T-helper 9 cell (primary cell): ENCODE results near the gene SLC31A1.
A peak's percentile ranks its signal among the peaks of the same experiment; 100 is the strongest.

Experiments used
- DNase-seq: peaks from one replicate; pipeline ENCODE4 v3.0.0-alpha.2; 2020
- total RNA-seq, 2 donors: gene quantifications; one replicate each; lab custom pipeline; 2026; lab: John Stamatoyannopoulos, UW

The SLC31A1 gene
- 10.0 to 11.6 reads per million in 2 donors for total RNA-seq

DNA sequence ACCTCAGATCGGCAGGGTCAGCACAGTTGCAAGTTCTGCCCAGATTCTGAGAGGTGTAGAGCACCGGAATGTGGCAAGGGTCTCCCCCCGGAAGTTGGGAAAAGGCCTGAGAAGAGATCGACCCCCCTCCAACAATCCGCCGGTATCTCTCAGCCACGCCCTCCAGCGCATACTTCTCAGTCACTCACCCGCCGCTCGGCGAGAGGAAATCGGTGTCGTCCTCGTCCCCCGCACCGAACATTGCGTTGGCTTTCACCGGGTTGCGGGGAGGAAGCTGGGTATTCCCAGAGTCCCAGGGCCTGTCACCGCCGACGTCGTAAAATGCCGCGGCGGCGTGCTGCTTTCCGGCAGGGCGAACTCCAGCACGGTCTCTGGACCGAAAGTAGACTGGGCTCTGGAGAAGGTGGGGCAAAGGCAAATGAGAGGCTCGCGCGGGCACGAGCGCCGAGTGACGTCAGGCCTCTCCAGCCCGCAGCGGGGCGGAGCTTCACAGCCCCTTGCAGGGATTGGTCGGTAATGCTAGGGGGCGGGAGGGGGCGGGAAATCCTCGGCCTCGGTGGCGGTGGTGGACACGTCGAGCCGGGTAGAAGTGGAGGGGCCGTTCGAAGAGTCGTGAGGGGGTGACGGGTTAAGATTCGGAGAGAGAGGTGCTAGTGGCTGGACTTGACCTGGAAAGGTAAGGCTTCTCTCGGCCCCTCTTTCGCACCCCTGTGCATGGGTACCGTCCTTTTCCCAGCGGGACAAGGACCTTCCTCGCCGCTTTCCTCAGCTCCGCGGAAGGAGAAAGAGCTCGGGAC, at the start of gene SLC31A1, which contains the start of gene FKBP15:
Gene SLC31A1, plus strand, starts transcription at position 542 of the 797 bp plus-strand sequence. CDS start 34,605 bp downstream, outside the sequence.
Gene FKBP15, minus strand, starts transcription at position 275 of the 797 bp plus-strand sequence. Its CDS starts 34 bp downstream, at position 241.
- DNase-seq = peak; percentile 94

DNA sequence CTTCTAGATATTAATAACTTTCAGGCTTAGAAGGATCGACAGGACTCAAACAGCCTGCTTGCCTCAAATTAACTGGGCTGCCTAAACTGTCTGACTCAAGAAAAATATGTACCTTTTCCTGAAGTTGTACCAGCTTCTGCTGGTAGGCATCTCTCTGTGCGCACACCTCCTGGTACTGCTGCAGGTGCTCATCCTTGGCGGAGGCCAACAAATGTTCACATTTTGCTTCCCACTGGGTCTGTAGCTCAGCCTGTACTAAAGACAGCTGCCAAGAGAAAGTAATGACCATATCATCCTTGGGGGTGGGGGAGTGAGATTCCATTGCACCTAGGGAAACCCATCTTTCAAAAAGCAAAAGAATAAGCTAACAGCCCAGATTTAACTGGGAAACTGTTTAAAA, 48.0 kb upstream of the SLC31A1 start:
- DNase-seq = no peak

DNA sequence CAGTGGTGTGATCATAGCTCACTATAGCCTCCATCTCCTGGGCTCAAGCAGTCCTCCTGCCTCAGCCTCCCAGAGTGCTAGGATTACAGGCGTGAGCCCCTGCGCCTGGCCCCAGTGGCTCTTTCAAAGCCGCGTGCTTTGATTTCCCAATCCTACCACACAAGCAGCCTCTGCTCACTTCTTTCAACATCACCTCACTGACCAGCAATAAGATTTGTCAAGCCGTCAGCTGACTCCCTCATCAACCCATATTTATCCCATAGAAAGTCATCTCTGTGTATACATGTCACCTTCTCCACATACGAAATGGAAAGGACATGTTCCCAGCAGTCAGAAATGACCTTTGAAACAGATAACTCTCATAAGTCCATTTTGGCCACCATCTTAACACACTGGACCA, 44.5 kb upstream of the SLC31A1 start:
- DNase-seq = no peak

DNA sequence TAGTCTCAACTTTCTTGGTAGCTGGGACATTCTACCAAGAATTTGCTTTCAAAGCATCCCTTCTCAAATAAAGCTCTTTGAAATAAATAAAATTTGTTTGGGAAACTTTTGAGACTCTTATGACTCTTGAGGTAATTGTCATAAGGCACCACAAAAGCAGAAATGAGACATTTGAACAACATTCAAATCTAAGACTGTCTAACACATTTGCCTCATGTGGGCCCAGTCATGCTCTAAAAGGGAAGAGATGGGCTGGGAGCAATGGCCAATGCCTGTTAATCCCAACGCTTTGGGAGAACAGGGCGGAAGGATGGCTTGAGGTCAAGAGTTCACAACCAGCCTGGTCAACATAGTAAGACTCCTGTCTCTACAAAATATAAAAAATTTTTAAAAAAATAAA, 44.1 kb upstream of the SLC31A1 start:
- no peak for DNase-seq

DNA sequence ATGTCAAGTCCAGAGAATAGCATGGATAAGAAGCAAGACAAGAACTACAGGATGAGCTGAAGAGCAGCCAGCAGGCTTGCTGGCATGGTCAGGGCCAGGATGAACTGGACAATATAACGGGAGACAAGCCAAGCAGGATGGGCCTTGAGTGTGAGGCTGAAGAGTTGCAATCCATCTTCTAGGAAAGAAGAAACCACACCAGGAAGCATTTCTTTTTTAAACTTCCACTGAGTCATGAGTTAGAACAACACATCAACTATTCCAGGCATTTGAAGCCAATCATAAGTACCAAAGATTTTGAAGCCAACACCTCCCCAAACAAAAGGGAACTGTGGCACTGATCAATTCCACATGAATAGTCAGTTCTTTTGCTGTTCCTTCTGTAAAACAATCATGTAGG, 43.3 kb upstream of the SLC31A1 start:
- DNase-seq = no peak

DNA sequence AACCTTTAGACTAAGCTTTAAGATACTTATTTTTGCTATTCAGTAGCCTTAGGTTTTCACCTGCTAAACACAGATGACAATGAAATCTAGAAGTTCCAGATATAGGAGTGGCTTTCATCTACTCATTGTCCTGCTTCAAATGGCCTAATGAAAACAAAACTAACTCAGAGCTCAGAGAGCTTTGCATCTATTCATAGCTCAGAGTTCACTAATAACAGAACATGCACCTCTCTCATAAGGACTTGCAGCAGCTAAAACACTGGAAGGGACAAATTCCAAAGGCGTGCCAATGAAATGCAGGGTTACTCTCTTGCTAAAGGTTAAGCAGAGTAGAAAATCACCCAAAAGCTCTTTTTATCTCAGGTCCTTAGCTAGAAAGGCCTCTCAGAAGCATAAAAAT, 41.5 kb upstream of the SLC31A1 start:
- no peak for DNase-seq

DNA sequence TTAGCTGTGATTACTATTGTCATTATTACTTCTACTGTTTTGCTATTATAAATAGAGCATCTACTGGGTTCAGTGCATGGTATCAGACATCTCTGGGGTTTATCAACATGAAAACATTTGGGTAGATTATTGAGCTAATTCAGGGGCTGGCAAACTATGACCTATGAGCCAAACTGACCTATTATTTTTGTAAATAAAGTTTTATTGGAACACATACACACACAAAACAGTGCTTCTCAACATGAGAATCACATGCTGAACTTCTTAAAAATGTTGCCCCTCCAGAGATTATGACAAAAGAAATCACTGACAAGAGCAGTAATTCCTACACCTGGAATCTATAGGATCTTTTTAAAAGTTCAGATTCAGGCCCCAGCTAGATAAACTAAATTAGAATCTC, 40.2 kb upstream of the SLC31A1 start:
- DNase-seq = no peak

DNA sequence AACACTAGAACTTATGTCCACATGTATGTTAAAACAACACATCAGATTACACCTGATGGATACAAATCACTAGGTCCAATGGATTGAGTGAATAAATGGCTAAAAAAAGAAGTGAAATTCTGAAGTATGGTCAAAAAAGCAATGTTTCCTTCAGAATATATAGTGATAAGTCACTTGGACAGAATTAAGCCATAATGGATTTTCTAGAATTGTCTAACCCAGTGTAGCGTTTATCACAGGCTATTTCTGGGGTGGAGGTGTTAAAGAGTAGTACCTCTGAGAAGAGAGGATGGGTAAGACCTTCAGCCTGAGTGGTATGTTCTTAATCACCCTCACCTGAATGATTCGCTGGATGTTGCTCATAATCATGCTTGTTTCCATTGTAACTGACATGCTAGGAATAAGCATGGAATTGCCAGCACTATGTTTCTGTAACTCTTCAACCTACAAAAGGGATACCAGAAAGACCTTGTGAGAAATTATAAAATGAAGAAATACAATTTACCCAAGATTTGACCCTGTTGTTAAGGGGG, 37.3 kb upstream of the SLC31A1 start:
- DNase-seq = no peak

DNA sequence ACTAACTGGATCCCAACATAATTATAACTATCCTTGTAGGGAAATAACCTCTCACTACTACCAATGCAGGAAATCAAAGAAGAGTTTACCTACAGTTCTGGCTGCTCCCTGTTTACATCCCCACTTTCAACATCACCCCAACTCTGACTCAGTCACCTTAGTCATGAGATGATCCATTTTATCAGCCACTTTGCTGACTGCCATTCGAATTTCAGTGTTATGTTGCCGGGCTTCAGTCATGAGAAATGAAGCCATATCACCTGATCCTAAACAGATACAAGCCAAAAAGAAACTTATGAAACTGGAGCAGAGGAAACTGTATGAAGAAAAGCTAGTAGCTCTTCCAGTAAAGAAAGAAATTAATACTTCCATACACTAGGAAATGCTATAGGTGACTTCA, 36.8 kb upstream of the SLC31A1 start:
- DNase-seq = no peak

DNA sequence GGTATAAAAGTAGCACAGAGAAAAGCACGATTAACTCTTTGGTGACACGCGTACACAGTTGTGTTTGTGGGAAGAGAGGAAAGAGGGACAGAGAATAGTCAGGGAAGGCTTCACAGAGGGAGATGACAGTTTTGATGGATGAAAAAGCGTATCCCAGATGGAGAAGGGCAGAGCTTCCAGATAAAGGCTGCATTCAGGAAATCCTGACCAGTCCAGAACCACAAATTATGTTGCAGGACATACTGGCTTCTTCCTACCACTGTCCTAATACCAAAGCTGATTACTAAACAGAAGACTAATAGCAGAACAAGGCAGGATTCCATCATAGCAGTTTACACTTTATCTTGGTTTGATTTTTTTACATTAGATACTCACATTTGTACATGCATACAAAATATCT, 36.1 kb upstream of the SLC31A1 start:
- DNase-seq = no peak

DNA sequence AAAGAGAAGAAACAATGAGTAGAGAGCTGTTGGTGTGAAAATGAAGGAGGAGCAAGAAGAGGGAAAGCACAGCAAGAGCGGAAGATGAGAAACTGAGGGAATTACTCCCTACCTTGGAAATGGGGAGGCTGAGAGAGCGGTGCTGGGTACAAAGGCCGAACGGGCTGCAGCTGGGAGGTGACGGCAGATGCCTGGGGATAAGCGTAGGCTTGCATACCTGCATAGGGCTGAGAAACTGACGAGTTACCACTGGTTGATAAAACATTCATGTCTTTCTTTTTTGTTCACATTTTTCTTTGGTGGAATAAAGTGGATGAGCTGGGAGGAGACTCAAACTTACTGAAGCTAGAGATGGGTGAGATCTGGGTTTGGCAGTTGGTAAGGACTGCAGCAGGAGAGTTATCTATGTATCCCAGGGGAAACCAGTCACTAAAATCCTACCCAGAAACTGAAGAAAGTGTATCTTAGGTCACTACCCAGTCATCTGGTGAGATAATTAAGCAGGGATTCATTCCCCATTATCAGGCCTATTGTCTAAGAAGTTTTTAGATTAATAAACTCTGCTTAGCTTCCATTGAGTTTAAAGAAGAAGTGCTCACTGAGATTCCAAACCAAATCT, 35.1 kb upstream of the SLC31A1 start:
- no peak for DNase-seq

DNA sequence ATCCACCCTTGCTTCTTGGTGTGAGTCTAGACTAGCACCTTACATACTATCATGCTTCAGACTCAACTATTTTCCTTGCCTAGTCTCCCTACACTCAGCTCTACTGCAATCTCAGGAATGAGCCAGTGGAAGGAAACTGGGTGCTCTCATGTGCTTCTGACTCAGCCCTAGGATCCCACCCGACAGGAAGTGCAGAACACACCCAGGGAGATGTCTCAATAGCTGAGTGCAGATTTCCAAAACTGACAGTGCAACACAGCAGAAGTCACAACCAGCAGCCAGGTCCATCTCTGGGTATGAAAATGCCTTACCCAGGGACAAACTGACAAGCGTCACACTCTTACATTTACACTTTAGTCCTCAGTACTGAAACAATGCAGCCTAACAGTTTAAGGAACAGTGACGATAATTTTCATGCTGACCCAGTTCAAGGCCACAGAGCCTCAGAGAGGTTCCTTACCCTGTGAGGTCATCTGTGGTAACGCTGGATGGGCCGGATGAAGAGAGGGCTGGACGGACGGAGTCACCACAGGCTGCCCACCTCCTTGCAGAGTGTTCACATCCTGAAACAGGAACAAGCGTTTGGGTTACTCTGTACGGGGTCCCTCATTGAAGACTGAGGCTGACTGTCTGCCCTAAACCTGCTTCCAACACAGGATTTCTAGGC, 33.3 kb upstream of the SLC31A1 start:
- DNase-seq = no peak

DNA sequence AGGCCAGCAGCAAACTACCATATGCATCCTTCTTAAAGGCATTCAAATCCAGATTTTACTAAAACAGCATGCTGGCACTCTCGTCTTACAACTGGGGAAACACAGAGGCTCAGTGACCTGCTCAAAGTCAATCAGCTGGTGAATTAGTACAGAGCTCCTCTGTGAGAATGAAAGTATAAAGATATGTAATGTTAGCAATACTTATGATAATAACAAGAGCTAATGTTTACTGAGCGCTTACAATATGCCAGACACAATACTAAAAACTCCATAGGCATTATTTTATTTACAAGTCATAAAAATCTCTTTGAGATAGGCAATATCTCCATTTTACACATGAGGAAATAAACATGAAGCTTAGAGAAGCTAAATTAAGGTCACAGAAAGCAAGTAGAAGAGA, 28.9 kb upstream of the SLC31A1 start:
- no peak for DNase-seq

DNA sequence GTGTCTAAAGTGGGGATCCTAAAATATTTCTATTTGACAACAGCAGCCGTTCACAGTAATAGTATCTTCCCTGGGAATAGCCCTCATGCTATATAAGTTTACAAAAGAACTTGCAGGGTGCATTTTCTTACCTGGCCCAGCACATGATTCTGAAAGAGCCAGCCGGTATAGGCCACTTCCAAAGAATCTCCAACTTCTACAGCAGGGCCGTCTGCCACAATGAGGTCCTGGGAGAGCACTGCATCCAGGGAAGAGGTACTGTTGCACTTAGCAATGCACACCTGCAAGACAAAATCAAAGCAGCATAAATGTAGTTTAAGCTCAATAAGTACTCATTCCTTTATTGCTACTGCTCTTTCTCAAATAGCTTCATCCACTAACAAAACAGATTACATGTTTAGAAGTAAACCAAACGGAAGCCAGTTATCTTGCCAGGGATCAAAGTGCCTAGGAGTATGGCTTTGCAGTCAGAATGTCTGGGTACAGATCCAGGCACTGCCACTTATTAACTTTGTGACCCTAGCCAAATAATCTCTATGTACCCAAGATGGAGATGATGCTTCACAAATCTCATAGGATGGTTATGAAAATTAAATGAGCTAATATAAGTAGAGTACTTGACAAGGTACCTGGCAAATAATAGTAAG, 21.5 kb upstream of the SLC31A1 start:
- DNase-seq = no peak

DNA sequence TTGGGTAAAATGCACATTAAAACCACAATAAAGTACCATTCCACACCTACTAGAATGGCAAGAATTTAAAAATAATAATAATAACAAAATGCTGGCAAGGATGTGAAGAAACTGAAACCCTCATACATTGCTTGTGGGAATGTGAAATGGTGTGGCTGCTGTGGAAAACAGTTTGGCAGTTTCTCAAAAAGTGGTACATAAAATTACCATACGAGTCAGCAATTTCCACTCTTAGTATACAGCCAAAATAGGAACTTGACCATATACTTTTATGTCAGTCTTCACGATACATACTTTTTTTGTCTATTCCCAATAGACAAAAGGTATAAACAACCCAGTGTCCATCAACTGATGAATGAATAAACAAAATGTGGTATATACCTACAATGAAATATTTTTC, 15.9 kb upstream of the SLC31A1 start:
- no peak for DNase-seq

DNA sequence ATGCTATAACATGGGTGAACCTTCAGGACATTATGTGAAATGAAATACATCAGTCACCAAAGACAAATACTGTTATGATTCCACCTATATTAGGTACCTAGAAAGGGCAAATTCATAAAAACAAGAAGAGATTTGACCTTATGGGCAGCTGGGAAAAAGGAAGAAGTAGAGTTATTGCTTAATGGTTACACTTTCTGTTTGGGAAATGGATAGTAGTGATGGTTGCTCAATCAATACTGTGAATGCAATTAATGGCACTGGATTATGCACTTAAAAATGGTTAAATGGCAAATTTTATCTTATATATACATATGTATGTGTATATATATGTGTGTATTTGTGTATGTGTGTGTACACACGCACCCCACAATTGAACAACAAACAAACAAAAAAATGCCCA, 15.5 kb upstream of the SLC31A1 start:
- DNase-seq = no peak

DNA sequence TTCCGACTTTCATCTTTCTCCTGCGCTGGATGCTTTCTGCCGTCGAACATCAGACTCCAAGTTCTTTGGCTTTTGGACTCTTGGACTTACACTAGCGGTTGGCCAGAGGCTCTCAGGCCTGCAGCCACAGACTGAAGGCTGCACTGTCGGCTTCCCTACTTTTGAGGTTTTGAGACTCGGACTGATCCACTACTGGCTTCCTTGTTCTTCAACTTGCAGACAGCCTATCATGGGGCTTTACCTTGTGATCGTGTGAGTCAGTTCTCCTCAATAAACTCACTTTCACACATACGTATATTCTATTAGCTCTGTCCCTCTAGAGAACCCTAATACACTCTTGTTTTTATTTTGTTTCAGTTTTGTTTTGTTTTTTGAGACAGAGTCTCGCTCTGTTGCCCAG, 10.5 kb upstream of the SLC31A1 start:
- DNase-seq = no peak

DNA sequence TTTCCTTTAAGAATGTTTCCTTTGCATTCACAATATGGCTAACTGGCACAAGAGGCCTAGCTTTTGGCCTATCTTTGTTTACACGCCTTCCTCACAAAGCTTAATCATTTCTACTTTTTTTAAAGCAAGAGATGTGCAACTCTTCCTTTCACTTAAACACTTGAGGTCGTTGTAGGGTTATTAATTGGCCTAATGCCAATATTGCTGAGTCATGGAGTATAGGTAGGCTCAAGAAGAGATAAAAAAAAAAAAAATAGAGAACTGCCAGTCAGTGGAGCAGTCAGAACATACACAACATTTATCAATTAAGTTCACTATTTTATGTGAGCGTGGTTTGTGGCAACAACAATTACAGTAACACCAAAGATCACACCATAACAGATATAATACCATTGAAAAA, 6.2 kb upstream of the SLC31A1 start:
- no peak for DNase-seq

DNA sequence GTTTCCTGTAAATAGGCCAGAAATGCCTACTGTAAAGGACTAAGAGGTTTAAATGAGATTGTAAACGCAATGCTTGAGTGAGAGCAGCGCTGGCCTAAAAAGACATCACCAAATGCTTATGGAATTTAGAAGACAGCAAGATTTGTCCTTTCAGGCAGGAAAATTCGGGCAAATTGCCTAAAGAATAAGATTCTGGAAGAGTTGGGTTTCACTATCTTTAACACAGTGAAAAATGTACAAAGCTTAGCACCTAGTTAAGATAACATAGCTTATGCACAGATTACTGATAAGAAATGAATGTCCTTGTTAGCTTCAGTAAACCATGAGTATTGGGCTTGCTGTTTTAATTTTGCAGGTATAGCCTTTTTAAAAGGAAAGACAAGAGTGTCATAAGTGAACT, 4.9 kb upstream of the SLC31A1 start:
- no peak for DNase-seq

DNA sequence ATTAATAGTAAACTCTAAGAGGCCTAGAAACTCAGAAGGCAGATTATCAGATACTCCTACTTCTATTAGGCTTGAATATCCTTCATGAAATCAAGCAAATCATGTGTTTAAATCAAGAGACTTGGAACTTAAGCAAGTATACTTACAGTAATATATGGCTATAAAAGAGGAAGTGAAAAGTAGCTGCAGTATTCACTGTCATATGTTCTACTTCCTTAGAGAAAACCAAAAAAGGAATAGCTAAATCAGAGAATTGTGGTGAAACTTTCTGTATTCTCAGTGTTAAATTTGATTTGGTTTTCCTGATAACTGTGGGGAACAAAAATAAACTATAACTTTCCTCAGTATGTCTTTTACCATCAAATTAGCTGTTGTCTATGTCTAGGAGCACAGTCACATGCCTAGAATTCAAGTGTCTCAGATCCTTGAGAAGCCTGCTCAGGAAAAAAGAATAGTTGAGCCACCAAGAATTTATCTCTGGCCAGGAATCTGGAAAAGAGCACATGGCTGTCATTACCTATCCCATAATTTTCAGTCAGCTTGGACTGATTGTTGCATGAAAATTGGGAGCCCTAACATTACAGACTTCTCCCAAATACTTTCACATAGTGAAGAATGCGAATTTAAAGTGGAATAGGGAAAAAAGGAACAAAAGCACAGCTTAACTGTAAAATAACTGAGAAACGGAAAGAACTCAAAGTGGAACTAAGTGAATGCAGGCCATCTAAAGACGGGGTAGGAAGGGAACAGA, 2.0 kb upstream of the SLC31A1 start:
- no peak for DNase-seq

DNA sequence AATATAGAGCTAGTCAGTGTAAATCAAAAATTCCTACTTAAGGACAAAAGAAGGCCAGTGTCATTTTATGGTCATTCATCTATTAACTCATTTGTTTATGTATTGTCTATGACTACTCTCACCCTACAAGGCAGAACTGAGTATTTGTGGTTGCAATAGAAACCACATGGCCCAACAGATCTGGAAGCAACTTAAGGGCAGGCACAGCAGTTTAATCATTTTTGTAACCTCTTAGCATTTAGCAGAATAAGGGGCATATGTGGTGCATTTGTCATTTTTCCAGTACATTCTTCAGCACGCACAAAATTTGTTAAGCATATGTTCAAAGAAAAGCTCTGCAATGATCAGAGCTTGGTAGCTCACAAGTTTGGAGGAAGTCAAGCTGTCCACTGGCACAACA, 1.4 kb upstream of the SLC31A1 start:
- no peak for DNase-seq

DNA sequence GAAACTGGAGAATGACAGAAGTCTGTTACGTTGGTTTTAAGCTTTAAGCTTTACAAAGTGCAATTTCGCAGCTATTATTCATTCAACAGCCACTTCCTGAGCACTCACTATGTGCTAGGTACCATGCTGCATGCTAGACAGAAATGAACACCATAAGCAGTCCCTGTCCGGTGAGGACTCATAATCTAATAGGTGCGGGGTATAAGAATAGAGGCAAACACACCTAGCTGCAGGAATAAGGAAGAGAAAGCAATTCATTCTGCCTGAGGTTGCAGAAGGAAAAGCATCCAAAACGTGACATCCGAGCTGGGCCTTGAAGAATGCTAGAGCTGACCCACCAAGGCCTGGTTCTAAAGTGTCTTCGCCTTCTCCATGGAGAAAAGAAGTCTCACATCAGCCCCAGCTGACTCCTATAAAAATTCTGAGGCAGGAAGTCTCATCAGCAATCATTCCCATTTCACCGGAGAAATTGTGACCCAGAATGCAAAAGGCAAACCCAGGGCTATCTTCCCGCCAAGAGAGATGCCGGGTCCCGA, 809 bp upstream of the SLC31A1 start:
- no peak for DNase-seq
